A673 (cell line): ENCODE measurements around the gene TCF7L2.

Source experiments
- CTCF ChIP-seq: fragments of 300-800, 200-600 bp; sonication (generic); conservative IDR thresholded peaks from 2 replicates; pipeline ENCODE4 v1.5.1; 2017; ENCODE audit warnings: low read depth, mild to moderate bottlenecking, antibody characterized with exemption, low read length, moderate library complexity, mixed read lengths
- EZH2 ChIP-seq: fragments of 200-600 bp; sonication (generic); IDR thresholded peaks from 2 replicates; pipeline ENCODE4 v1.6.1; 2017; ENCODE audit warnings: borderline replicate concordance, low read depth, mild to moderate bottlenecking, mixed read lengths, antibody characterized with exemption, low read length; ENCODE audit not compliant: poor library complexity, severe bottlenecking

GRCh38 chr10:113182154-113182553 is 232.1 kb downstream of the TCF7L2 start:
- TF ChIP-seq CTCF (no peak), EZH2 (no peak)
